NCI-H2171 treated with DMSO at 0.1 percent for 48 hours (cell line): ENCODE measurements around the gene ELAVL4.

Experiments used
- DNase-seq: peaks from one replicate; lab custom pipeline; 2025; lab: John Stamatoyannopoulos, UW

ELAVL4 gene

DNA sequence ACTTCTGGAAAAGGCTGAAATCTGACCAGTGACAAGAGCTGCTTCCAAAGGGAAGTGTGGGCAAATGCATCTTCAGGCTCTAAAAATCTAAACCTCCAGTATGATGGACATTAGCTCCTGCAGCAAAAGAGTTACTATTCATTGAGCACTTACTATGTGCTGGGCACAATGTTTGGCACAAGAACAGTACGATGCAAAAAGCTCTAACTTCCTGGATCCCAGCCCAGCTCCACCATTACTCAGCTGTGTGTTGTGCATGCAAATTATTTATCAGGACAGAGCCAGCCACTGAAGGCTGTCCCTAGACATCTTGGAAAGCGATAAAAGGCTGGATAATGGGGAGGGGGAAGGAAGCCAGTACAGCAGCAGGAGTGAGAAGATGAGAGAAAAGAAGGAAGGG, 143.5 kb downstream of the ELAVL4 start:
- DNase-seq: no peak
